Duodenal mucosa (tissue), 2 donors: ENCODE data around the gene RABGAP1.

ENCODE experiments used
- H3K27ac ChIP-seq: one replicate; pipeline ENCODE4 v1.7.0; 2013; ENCODE audit warnings: low read depth, low read length
- H3K27me3 ChIP-seq, 2 donors: one replicate each; pipeline ENCODE4 v1.7.0; 2013; ENCODE audit warnings: low read length in 2 of 2, control low read depth in 1 of 2; ENCODE audit not compliant: insufficient read depth in 2 of 2, control insufficient read depth in 1 of 2
- H3K36me3 ChIP-seq, 2 donors: one replicate each; pipeline ENCODE4 v1.7.0; 2013; ENCODE audit warnings: low read length in 2 of 2, control low read depth in 1 of 2; ENCODE audit not compliant: insufficient read depth in 2 of 2, control insufficient read depth in 1 of 2
- H3K4me1 ChIP-seq, 2 donors: one replicate each; pipeline ENCODE4 v1.7.0; 2013; ENCODE audit warnings: low read length in 2 of 2, control low read depth in 1 of 2; ENCODE audit not compliant: insufficient read depth in 2 of 2, control insufficient read depth in 1 of 2
- H3K4me3 ChIP-seq, 2 donors: one replicate each; pipeline ENCODE4 v1.7.0; 2013; ENCODE audit warnings: low read length in 2 of 2, low read depth in 1 of 2
- H3K9ac ChIP-seq, 2 donors: one replicate each; pipeline ENCODE4 v1.7.0; 2013; ENCODE audit warnings: low read length in 2 of 2, low read depth in 1 of 2
- H3K9me3 ChIP-seq, 2 donors: one replicate each; pipeline ENCODE4 v1.7.0; 2013; ENCODE audit warnings: low read length in 2 of 2, control low read depth in 1 of 2; ENCODE audit not compliant: control insufficient read depth in 1 of 2

The RABGAP1 gene

DNA sequence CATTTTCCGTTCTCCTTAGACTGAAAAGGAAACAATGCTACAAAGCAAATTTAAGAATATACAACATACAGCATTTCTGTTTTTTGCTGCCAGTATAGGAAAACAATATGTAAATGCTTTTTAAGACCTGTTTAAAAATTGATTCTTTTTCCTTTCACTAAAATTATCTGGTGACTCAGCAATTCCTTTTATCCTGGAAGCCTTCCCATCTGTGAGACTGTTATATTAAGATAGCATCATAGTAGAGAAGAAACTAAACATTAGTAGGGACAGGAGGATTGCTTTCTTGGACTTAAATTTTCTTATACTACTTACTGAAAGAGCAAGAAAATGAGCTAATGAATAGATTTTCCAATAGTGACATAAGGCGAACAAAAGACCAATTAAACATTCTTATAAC, 62.6 kb downstream of the RABGAP1 start:
- Histone ChIP-seq H3K4me3 (no peak overlapping the region), H3K36me3 (peaks cover 9 to 18% of the 10 kb centered on the region in 2 donors), H3K27ac (no peak overlapping the region), H3K9me3 (no peaks in the 10 kb centered on the region), H3K4me1 (peaks cover 0 to 3% of the 10 kb centered on the region in 2 donors), H3K27me3 (no peaks in the 10 kb centered on the region), H3K9ac (no peak overlapping the region)

DNA sequence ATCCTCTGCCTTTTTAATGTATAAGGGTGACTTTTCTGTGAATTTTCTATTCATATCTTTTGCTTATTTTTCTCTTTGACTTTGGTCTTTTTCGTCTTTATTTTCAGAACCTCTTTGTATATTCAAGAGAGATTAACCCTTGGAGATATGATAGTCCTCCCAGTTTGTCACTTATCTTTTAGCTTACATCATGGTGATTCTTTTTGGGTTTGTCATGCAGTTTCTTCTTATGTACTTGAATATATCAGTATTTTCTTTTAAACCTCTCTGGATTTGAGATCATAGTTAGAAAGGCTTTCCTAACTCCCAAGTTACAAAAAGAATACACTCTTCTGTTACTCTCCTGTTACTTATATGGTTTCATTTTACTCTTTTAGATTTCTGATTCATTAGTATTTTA, 65.1 kb downstream of the RABGAP1 start:
- Histone ChIP-seq H3K27me3 (no peaks in the 10 kb centered on the region), H3K9me3 (no peaks in the 10 kb centered on the region), H3K9ac (no peak overlapping the region), H3K36me3 (peaks cover 6 to 12% of the 10 kb centered on the region in 2 donors), H3K4me1 (peaks cover 0 to 3% of the 10 kb centered on the region in 2 donors), H3K4me3 (no peak overlapping the region), H3K27ac (no peak overlapping the region)

GRCh38 chr9:123007269-123007668, 66.4 kb downstream of the RABGAP1 start:
- H3K36me3 ChIP-seq: peaks cover 5 to 14% of the 10 kb centered on the region in 2 donors
- H3K27ac ChIP-seq: no peak overlapping the region
- no peaks in the 10 kb centered on the region for H3K27me3 ChIP-seq
- H3K4me1 ChIP-seq: peaks cover 0 to 3% of the 10 kb centered on the region in 2 donors
- no peak overlapping the region for H3K9ac ChIP-seq
- H3K9me3 ChIP-seq: no peaks in the 10 kb centered on the region
- no peak overlapping the region for H3K4me3 ChIP-seq

GRCh38 chr9:123008909-123009308, 68.1 kb downstream of the RABGAP1 start:
- Histone ChIP-seq H3K9me3 (no peaks in the 10 kb centered on the region), H3K27me3 (no peaks in the 10 kb centered on the region), H3K9ac (no peak overlapping the region), H3K36me3 (peaks cover 5 to 19% of the 10 kb centered on the region in 2 donors), H3K4me3 (no peak overlapping the region), H3K4me1 (no peaks in the 10 kb centered on the region), H3K27ac (no peak overlapping the region)

GRCh38 chr9:123011380-123011779, 70.6 kb downstream of the RABGAP1 start:
- H3K9me3 ChIP-seq: no peaks in the 10 kb centered on the region
- H3K4me1 ChIP-seq: no peaks in the 10 kb centered on the region
- H3K9ac ChIP-seq: no peak overlapping the region
- H3K4me3 ChIP-seq: no peak overlapping the region
- H3K27me3 ChIP-seq: no peaks in the 10 kb centered on the region
- no peak overlapping the region for H3K27ac ChIP-seq
- peaks cover 15 to 24% of the 10 kb centered on the region in 2 donors for H3K36me3 ChIP-seq

GRCh38 chr9:123011878-123012528, 71.2 kb downstream of the RABGAP1 start:
- Histone ChIP-seq H3K36me3 (peaks cover 15 to 25% of the 10 kb centered on the region in 2 donors), H3K4me1 (no peaks in the 10 kb centered on the region), H3K27ac (no peak overlapping the region), H3K9me3 (no peaks in the 10 kb centered on the region), H3K27me3 (no peaks in the 10 kb centered on the region), H3K9ac (no peak overlapping the region), H3K4me3 (no peak overlapping the region)

DNA sequence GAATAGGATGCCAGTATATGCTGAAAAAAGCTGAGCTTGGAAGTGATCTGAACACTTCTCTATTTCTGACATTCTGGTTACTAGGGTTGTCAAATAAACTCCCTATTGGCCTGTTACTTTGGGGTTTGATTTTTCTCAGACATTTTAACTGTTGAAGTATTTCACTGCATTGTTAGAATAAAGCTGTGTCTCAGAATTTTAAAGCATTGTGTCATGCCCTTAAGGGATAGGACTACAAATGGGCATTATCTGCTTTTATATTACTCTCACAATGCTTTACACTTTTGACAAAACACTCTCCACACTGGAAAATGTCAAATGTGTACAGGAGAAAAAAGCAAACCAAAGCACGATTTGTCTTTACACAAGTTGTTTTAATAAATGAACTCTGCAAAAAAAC, 75.8 kb downstream of the RABGAP1 start:
- Histone ChIP-seq H3K4me1 (no peaks in the 10 kb centered on the region), H3K27ac (no peak overlapping the region), H3K27me3 (no peaks in the 10 kb centered on the region), H3K9ac (no peak overlapping the region), H3K9me3 (no peaks in the 10 kb centered on the region), H3K4me3 (no peak overlapping the region), H3K36me3 (peaks cover 15 to 40% of the 10 kb centered on the region in 2 donors)

- Histone ChIP-seq H3K9ac (no peak overlapping the region), H3K27me3 (no peaks in the 10 kb centered on the region), H3K4me3 (no peak overlapping the region), H3K9me3 (no peaks in the 10 kb centered on the region), H3K36me3 (peaks cover 13 to 34% of the 10 kb centered on the region in 2 donors), H3K27ac (no peak overlapping the region), H3K4me1 (no peaks in the 10 kb centered on the region)
Measured at GRCh38 chr9:123020796-123021195, 80.0 kb downstream of the RABGAP1 start.

- H3K9ac ChIP-seq: no peak overlapping the region
- no peaks in the 10 kb centered on the region for H3K9me3 ChIP-seq
- H3K27me3 ChIP-seq: no peaks in the 10 kb centered on the region
- no peak overlapping the region for H3K27ac ChIP-seq
- H3K36me3 ChIP-seq: peaks cover 14 to 16% of the 10 kb centered on the region in 2 donors
- H3K4me1 ChIP-seq: no peaks in the 10 kb centered on the region
- H3K4me3 ChIP-seq: no peak overlapping the region
Measured at GRCh38 chr9:123026425-123026824, 85.6 kb downstream of the RABGAP1 start.

GRCh38 chr9:123027517-123027916, 86.7 kb downstream of the RABGAP1 start:
- Histone ChIP-seq H3K4me1 (no peaks in the 10 kb centered on the region), H3K27me3 (no peaks in the 10 kb centered on the region), H3K4me3 (no peak overlapping the region), H3K36me3 (peaks cover 8 to 16% of the 10 kb centered on the region in 2 donors), H3K9ac (no peak overlapping the region), H3K9me3 (no peaks in the 10 kb centered on the region), H3K27ac (no peak overlapping the region)
